Renal cortex interstitium (tissue), 15 donors: ENCODE data around the gene MOGAT2. TPM values are rescaled to one million over a fixed set of nuclear protein-coding genes. Genes with fewer than 3 reads are reported as not detected.
"Not testable (repeated sequence)": the region's sequence is repeated elsewhere in the genome, so short reads cannot be mapped to it uniquely, and the experiment has no call there.

Source experiments
- DNase-seq, 11 donors: peaks; one replicate each; pipeline ENCODE4 v3.0.0-alpha.2; 2013; ENCODE audit warnings: low read depth in 9 of 11, low spot score in 4 of 11; ENCODE audit errors: extremely low read depth in 1 of 11
- long read RNA-seq, 16 experiments: transcript quantifications; one replicate each; lab custom pipeline, GENCODE V29; 2026
- polyA plus RNA-seq, 3 donors: library from polyadenylated mRNA; unstranded; fragments of 120-200 nt; gene quantifications; one replicate each; pipeline ENCODE4 v1.2.1, GENCODE V29; 2013; ENCODE audit not compliant: insufficient read length in 3 of 3

Gene MOGAT2
- 1 to 10 TPM in 1 of 3 donors, under 1 TPM in 2; 0.67 to 1.3 (median 0.85) TPM for polyA plus RNA-seq
- long read RNA-seq, donor 1: 0 reads
- long read RNA-seq, donor 2: 0 reads
- long read RNA-seq, donor 3, partial matches to known transcripts: 0 of 1 reads
- long read RNA-seq, donor 3, other reads (novel, unspliced or antisense): 0 of 1 reads
- long read RNA-seq, donor 4: 0 reads
- long read RNA-seq, donor 5: 0 reads
- long read RNA-seq, donor 6: 0 reads
- long read RNA-seq, donor 7: 0 reads
- long read RNA-seq, donor 8, partial matches to known transcripts: 0 of 4 reads
- long read RNA-seq, donor 8, other reads (novel, unspliced or antisense): 0 of 4 reads
- long read RNA-seq, donor 9: 0 reads
- long read RNA-seq, donor 10, partial matches to known transcripts: 0 of 1 reads
- long read RNA-seq, donor 10, other reads (novel, unspliced or antisense): 0 of 1 reads
- long read RNA-seq, donor 11: 0 reads
- long read RNA-seq, donor 12, partial matches to known transcripts: 0 of 1 reads
- long read RNA-seq, donor 12, other reads (novel, unspliced or antisense): 0 of 1 reads
- long read RNA-seq, donor 13: 0 reads
- long read RNA-seq, donor 14: 0 reads
- long read RNA-seq, donor 15: 0 reads
- long read RNA-seq, donor 16: 0 reads

DNA sequence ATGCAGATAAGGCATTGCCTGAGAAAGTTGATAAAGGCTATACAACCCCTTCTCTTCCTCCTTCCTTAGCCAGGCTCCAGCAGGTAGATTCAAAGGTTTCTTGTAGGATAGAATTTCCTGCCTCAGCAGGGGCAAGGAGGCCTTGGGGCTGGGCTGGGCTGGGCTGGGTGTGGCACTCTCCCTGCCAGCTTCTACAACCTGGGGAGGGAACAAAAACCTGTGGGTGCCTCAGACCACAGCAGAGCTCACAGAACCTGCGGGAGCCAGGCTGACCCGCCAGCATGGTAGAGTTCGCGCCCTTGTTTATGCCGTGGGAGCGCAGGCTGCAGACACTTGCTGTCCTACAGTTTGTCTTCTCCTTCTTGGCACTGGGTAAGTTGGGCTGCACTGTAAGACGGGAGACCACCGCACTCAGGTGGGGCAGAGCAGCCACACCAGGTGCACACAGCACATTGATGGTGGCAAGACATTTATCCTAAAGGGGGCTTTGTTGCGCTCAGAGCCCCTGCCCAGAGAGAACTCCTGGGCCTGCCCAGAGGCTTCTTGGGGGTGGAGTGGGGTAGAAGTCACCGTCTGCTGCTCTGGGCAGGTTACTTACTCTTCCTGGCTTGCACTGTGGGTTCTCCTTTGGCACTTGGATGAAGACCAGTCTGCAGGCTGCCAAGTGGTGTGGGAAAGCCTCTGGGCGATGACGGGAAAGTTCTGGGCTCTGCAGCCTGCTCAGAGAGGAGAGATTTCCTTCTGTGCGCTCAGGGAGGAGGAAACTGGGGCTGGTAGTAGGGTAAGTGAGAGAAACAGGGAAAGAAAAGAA, at the start of gene MOGAT2:
MOGAT2 (plus strand) TSS at position 231 of the 811 bp plus-strand sequence; CDS start at position 282, 51 bp downstream.
- no peak for DNase-seq

DNA sequence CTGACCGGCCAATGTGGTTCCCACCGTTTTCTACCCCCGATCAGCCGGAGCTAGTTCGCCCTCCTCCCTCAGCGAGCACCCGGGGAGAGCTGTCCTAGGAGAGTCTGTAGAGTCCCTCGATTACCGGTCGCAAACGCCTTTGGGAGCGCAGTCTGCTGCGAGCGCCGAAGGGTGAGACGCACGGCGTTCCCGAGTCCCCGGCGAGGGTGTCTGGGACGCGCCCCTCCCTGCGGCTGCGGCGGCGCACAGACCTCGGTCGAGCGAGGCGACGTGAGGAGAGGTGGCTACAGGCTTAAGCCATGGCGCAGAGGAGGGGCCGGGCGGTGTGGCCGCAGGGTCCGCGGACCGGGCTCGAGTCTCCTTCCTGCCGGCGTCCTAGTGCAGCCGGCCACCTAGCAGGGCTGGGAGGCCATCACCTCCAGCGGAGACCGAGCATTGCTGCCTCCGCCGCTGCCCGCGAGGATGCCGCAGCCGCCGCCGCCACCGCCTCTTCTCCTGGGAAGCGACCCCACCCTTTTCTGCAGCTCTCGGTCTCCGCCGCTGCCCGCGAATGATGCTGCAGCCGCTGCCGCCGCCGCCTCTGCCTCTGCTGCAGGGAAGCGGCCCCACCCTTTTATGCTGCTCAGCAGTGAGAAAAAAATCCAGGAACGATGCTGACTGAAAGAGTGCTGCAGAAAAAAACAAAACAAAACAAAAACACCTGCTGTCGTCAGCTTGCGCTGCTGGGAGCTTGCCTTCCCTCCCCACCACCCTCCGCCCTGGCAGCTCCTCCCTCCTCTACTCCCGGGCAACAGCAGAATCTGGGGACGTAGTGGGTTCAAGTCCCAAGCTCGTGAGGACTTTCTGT, 49.0 kb upstream of the MOGAT2 start, which contains the start of gene MAP6:
MAP6 (minus strand) TSS at position 588 of the 847 bp plus-strand sequence. CDS start 669 bp downstream, outside the sequence.
- peak in 5 of 11 donors; percentile 5 to 14 (median 9) for DNase-seq

DNA sequence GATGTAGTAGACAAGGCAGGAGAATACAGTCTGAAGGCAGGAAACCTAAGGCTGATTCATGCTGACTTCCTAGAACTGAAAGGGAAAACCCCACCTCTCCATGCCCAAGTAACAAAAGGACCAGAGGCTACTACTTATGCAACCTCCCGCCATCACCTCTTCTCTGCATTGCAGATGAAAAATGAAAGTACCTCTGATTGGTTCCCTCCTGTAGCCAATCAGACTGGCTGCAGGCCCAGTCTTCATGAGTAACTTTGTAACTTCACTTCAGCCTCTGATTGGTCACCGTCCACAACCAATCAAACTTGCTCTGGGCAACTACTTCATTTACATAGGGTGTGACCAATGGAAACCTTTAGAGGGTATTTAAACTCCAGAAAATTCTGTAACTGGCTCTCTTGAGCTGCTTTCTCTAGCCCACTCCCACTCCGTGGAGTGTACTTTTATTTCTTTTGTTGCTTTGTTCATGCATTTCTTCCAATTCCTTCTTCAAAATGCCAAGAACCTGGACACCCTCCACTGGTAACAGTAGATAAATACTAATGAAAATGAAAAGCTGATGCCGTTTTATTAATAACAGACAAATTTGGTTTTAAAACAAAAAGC, 43.6 kb upstream of the MOGAT2 start:
- no peak for DNase-seq

DNA sequence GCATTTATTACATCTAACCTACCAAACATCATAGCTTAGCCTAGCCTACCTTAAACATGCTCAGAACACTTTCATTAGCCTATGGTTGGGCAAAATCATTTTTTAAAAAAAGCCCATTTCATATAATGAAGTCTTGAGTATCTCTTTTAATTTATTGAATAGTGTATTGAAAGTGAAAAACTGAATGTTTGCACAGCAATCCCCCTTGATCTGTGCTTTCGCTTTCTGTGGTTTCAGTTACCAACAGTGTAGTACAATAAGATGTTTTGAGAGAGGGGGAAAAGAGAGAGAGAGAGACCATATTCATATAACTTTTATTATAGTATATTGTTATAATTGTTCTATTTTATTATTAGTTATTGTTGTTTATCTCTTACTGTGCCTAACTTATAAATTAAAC, 40.4 kb upstream of the MOGAT2 start:
- no peak for DNase-seq

DNA sequence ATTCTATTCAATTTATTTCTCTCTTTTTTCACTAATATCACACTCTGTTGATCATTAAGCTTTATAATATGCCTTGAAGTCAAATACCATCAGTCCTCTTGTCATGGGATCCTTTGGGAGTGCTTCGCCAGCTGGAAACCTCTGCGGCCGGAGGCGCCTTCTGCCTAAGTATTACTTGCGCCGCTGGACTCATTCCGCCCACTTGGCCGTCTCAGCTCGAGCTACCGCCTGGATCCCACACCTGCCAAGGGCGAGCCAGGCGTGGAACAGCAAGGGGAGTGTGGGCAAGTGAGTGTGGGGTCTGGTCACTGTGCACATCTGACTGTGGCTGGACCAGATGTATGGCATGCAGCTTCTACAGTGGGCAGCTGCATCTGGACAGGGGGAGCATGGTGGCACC, 39.7 kb upstream of the MOGAT2 start:
- no peak for DNase-seq

DNA sequence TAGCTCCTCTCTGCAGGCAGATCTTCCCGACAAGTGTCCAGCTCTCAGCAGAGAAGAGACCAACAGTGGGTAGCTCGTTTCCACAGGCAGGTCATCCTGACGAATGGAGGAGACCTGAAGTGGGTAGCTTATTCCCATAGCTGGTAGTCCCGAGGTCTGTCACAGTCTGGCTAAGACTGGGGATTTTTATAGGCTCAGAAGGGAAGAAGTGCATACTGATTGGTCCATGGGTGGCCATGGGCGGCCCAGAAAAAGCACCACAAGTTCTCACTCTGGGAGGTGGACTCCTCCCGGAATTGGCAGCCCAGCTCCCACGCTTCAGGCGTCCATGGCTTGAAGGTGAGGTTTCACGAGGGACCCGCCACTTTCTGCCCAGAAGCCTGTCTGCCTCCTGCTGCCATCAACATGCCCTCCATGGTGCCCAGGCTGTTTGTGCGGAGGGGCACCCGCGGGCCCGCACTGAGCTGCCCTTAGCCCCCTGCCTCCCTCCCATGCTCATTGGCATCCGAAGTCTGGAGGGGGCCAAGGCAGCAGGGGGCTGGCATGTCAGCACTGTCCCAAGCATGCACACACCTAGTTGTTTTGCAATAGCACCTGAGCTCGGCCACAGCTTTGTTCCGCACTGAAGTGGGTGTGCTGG, 38.9 kb upstream of the MOGAT2 start:
- DNase-seq: no peak

DNA sequence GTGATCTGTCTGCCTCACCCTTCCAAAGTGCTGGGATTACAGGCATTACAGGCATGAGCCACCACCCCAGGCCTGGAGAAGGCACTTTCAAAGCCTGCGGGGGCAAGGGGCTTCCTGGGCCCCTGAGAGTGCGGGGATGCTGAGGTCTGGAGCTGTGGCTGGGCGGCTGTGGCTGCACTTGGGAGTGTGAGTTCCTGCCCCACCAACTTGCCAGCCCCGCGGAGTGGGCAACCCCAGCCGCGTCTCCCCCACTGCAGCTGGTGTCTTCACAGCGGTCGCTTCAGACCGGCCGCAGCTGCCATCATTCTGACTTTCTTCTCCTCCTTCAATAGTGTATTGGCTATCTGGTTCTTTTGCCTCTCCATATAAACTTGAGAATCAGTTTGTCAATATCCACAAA, 38.1 kb upstream of the MOGAT2 start:
- no peak for DNase-seq

DNA sequence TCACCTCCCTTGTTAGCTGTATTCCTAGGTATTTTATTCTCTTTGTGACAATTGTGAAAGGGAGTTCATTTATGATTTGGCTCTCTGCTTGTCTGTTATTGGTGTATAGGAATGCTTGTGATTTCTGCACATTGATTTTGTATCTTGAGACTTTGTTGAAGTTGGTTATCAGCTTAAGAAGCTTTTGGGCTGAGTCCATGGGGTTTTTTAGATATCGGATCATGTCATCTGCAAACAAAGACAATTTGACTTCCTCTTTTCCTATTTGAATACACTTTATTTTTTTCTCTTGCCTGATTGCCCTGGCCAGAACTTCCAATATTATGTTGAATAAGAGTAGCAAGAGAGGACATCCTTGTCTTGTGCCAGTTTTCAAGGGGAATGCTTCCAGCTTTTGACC, 33.8 kb upstream of the MOGAT2 start:
- not testable (repeated sequence) for DNase-seq

DNA sequence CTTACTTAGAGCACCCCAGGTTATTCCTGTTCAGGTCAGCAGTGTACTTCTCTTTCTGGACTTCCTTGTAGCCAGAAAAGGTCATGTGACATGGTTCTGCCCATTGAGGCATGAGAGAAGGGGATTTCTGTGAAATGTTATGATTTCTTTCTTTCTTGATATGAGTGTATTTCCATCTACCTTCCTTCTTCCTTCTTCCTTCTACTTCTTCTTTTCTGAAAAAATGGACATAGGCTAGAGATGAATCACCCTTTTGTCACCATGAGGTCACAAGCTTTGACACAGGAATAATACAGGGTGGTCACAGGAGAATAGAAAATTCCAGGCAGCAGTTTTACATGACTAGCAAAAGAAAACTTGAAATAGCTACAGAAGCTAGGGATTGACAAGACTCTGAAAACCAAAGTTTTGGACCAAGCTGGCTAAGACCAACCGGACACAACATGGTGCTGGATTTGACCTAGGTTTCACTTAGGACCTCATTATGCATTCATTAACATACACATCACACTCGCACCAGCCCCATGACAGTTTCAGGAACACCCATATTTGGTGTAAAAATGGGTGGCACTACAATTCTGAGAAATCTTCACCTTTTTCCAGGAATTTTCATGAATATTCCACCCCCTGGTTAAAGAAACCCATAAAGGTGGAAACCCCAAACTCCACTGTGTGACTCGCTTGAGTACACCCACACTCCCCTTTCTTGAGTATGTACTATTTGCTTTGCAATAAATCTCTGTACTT, 27.6 kb upstream of the MOGAT2 start:
- peak in 1 of 11 donors; percentile 15 for DNase-seq

DNA sequence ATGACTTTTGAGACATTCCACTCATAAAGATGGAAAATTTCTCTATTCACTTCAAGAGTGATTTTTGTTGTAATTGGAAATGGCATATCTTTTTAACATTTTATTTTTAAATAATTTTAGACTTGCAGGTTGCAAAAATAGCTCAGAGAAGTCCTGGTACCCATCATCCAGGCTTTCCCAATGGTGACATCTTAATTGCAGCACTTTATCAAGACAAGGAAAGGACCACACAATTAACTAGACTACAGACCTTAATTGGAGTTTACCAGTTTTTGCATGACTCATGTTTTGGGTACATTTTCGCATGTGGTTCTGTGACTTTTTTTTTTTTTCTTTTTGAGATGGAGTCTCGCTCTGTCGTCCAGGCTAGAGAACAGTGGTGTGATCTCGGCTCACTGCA, 25.8 kb upstream of the MOGAT2 start:
- no peak for DNase-seq

DNA sequence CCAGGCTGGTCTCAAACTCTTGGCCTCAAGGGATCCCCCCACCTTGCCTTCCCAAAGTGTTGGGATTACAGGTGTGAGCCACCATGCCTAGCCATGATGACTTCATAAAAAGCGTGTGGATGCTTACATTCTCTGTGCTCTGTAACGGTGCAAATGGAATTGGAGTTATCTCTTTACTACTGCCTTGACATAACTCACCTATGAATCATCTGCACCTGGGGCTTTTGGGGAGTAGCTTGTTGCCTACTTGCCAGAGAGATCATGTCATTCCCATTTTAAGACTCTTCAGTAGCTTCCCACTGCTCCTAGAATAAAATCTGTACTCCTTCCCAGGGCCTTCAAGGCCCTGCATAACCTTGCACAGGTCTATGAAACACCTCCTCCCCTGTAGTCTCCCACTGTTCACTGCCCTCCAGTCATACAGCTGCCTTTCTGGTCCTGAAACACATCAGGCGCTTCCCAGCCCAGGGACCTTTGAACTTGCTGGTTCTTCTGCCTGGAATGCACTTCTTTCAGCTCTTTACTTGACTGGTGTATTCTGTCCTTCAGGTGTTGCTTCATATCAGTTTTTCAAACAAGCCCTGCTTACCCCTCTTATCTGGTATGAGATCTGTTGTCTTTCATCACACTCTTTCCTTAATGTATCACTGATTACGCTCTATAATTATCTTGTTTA, 19.6 kb upstream of the MOGAT2 start:
- no peak for DNase-seq

DNA sequence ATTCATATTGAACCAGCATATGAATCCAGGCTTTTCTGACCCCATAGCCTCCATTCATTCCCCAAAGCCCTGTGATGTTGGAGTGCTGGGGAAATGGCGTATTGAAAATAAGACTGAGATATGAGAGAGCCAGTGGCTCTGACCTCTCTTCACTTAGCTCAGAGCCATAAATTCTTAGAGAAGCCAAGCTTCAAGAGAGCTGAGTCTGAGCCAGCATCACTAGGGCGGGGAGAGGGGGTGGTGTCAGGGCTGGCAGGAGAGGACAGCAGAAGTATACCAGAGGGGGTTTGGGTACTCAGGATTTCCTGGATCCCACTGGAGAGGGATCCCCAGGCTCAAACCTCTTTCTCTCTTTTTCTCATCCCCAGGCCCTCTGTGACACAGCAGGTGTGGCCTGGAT, 16.7 kb upstream of the MOGAT2 start:
- DNase-seq: no peak

DNA sequence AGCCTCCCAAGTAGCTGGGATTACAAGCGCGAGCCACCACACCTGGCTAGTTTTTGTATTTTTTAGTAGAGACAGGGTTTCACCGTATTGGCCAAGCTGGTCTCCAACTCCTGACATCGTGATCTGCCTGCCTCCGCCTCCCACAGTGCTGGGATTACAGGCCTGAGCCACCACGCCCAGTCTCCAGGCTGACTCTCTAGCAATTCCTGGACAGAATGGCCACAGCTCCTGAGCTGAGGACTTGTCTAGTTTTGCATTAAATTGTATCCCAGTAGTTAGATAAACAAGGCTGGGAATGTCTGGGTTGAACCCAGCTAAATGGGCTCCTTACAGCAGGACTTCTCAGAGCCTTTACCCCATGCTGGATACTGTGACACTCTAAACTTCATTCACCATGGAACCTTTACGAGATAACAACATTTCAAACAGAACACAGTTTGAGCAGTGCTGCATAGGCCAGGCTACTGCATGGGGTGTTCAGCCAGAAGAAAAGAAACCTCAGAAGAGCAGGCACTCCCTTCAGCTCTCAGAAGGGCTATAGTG, 13.9 kb upstream of the MOGAT2 start:
- DNase-seq: no peak

DNA sequence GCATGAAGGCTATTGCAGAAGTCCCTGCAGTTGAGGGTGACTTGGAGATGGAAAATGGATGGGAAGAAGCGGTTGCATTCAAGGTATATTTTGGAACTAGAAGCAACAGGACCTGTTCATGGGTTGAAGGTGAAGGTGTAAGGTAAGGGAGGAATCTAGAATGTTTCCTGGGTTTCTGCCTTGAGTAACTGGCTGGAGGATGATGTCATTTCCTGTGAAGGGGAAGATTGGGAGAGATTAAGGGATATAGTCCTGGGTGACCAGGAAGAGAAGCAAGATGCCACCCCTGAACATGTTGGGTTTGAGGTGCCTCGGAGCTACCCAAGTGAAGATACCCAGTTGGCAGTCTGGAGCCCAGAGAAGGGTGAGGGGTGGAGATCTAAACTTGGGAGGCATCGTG, 12.1 kb upstream of the MOGAT2 start:
- no peak for DNase-seq

DNA sequence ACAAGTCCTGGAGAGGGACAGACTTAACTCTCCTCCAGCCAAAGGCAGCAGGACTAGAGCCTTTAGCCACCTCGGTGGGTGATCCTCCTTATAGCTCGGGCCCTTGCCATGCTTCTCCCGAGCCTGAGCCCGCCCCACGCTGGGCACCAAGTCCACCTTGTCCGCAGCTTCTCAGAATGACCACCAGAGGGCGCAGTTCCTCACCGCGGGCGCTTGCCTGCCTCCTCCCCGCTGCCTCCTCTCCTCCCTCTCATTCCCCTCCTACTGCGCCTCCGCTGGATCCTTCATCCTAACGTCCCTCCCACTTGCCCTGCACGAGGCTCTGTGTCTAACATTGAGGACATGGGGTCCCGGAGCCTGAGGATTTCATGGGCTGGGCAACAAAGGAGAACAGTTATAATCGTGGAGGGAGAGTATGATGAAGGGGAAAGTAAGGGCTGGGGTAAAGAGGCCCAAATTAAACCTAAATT, 11.3 kb upstream of the MOGAT2 start:
- peak; percentile 24 to 55 (median 46) for DNase-seq

DNA sequence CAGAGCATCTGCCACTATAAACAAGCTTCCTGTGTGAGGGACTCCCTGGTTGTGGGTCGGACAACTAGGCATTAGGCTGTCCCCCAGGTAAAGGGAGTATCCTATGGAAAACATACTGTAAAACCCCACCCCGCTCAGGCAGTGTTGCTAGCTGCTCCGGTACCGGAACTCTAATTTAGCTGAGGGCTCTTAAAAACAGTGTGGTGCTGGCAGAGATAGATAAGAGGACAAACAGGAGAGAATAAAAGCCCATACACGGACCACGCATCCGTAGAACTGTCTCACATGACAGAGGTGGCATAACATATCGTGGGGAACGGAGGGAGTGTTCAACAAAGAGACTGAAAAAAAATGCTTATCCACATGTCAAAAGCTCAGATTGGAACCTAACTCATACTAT, 3.4 kb upstream of the MOGAT2 start:
- no peak for DNase-seq
